ENCODE results near the gene PRDM11.

Gene PRDM11

DNA sequence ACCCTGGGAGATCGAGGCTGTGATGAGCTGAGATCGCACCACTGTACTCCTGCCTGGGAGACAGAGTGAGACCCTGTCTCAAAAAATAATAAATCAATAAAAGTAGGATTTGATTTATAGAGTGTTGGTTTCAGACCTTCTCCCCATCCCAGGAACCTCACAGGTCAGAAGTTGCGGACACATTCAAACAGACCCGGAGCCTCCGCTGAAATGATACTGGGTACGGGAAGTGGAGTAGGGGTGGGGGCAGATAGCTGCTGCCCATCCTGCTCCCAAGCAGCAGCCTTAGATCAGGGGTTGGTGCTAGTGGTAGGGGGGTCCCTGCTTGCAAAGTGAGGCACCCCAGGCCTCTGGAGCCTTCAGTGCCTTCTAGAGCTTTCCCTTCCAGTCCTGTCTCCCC lies 7.8 kb downstream of the PRDM11 start:
- DNase-seq (ENCODE audit: low read depth), result no peak
- no peak for TF ChIP-seq POLR2A (IDR thresholded peaks at IDR 0.05; ENCODE audit: extremely low read depth, insufficient read length)
- no peak for TF ChIP-seq MYC (IDR thresholded peaks at IDR 0.05; ENCODE audit: low read depth, low read length)
- TF ChIP-seq, protein P1, sequence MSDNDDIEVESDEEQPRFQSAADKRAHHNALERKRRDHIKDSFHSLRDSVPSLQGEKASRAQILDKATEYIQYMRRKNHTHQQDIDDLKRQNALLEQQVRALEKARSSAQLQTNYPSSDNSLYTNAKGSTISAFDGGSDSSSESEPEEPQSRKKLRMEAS (IDR thresholded peaks at IDR 0.05; ENCODE audit: low read depth, low read length), result no peak
- TF ChIP-seq, protein P2, sequence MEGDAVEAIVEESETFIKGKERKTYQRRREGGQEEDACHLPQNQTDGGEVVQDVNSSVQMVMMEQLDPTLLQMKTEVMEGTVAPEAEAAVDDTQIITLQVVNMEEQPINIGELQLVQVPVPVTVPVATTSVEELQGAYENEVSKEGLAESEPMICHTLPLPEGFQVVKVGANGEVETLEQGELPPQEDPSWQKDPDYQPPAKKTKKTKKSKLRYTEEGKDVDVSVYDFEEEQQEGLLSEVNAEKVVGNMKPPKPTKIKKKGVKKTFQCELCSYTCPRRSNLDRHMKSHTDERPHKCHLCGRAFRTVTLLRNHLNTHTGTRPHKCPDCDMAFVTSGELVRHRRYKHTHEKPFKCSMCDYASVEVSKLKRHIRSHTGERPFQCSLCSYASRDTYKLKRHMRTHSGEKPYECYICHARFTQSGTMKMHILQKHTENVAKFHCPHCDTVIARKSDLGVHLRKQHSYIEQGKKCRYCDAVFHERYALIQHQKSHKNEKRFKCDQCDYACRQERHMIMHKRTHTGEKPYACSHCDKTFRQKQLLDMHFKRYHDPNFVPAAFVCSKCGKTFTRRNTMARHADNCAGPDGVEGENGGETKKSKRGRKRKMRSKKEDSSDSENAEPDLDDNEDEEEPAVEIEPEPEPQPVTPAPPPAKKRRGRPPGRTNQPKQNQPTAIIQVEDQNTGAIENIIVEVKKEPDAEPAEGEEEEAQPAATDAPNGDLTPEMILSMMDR (IDR thresholded peaks at IDR 0.05; ENCODE audit: low read depth, low read length), result no peak
- no peak overlapping the region for H3K4me3 ChIP-seq (ENCODE audit: low read depth, low read length)

DNA sequence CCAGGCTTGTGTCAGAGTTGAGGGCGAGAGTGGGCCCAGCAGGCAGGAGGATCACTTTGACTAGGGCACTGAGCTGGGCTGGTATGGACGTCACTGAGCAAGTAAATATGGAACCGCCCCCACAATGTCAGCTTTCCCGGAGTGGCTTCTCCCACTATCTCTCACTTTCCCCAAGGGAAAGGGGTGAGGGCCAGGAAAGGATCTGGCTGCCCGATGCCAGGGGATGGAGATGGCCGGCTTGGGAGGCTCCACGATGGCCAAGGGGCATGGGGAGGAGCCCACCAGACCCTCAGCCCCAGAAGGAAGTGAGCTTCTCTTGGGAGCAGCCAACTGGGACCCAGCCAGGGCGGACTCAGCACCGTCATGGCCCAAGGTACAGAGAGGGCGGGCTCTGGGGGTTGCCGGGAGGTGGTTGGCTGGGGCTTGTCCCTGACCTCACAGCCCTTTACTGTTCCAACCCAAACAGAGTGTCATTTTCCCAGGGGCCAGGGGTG lies 8.7 kb downstream of the PRDM11 start:
- H3K4me3 ChIP-seq (ENCODE audit: low read depth, low read length), result no peak overlapping the region
- DNase-seq (ENCODE audit: low read depth), result no peak
- TF ChIP-seq, protein P2 (IDR thresholded peaks at IDR 0.05; ENCODE audit: low read depth, low read length), result no peak
- TF ChIP-seq, protein P1 (IDR thresholded peaks at IDR 0.05; ENCODE audit: low read depth, low read length), result no peak
- TF ChIP-seq POLR2A (IDR thresholded peaks at IDR 0.05; ENCODE audit: extremely low read depth, insufficient read length) (no peak), MYC (IDR thresholded peaks at IDR 0.05; ENCODE audit: low read depth, low read length) (no peak)

DNA sequence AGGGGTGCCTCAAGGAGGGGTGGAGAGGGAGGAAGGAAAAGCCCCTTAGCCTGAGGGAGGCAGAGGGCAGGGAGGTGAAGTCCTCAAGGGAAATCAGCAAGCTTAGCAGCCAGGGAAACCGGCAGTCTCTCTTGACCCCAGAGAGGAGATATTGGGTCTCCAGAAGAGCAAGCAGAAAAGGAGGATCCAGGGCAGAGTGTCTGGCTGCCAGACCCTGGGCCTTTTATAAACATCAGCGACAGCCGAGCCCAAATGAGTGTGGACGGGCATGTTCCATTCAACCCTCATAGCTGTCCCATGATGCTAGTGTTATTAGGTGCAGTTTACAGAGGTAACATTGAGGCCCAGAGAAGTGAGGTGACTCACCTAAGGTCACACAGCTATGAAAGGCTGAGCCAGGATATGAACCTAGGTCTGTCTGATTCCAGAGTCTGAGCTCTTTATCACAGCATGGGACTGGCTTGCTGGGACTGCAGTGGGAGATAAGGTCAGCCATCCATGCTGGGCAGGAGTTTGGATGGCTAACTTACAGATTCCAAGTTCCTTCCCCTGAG lies 9.3 kb downstream of the PRDM11 start:
- TF ChIP-seq, protein P2 (IDR thresholded peaks at IDR 0.05; ENCODE audit: low read depth, low read length), result no peak
- TF ChIP-seq MYC (IDR thresholded peaks at IDR 0.05; ENCODE audit: low read depth, low read length) (no peak), POLR2A (IDR thresholded peaks at IDR 0.05; ENCODE audit: extremely low read depth, insufficient read length) (no peak)
- TF ChIP-seq, protein P1 (IDR thresholded peaks at IDR 0.05; ENCODE audit: low read depth, low read length), result no peak
- no peak for DNase-seq (ENCODE audit: low read depth)
- no peak overlapping the region for H3K4me3 ChIP-seq (ENCODE audit: low read depth, low read length)

DNA sequence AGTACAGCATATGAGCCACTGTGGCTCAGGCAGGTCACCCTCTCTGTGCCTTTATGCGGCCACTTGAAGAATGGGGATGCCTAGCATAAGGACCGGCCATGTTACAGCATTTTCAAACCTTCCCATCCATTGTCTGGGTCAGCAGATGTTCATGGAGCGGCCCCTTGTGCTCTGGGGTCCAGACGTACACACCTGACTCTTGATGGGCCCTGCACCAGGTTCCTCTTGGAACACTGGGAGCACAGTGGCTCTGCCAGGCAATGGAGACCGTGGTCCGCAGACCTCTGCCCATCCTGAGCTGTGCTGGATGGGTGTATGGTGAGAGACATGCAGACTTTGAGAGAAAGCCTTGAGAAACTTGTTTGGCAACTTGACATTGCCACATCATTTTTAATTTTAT lies 9.8 kb downstream of the PRDM11 start:
- no peak overlapping the region for H3K4me3 ChIP-seq (ENCODE audit: low read depth, low read length)
- DNase-seq (ENCODE audit: low read depth), result no peak
- TF ChIP-seq, protein P1 (IDR thresholded peaks at IDR 0.05; ENCODE audit: low read depth, low read length), result no peak
- TF ChIP-seq MYC (IDR thresholded peaks at IDR 0.05; ENCODE audit: low read depth, low read length) (no peak), POLR2A (IDR thresholded peaks at IDR 0.05; ENCODE audit: extremely low read depth, insufficient read length) (no peak)
- TF ChIP-seq, protein P2 (IDR thresholded peaks at IDR 0.05; ENCODE audit: low read depth, low read length), result no peak

DNA sequence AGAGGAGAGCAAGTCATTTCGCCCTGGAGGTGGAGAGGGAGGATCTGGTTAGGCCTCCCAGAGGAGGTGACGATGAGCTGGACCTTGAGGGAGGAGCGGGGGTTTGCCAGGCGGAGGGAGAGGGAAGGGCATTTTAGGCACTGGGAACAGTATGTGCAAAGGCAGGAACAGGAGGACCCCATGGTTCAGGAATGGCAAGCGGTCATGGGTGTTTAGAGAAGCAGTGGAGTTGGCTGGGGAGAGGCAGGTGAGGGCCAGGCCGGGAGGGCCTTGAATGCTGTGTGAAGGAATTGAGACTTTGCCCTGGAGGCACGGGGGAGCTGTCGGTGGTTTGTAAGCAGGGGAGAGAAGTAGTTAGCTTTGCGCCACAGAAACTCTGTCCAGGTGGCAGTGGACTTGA lies 10.3 kb downstream of the PRDM11 start:
- TF ChIP-seq, protein P1 (IDR thresholded peaks at IDR 0.05; ENCODE audit: low read depth, low read length), result no peak
- no peak for TF ChIP-seq POLR2A (IDR thresholded peaks at IDR 0.05; ENCODE audit: extremely low read depth, insufficient read length)
- TF ChIP-seq MYC (IDR thresholded peaks at IDR 0.05; ENCODE audit: low read depth, low read length), result no peak
- TF ChIP-seq, protein P2 (IDR thresholded peaks at IDR 0.05; ENCODE audit: low read depth, low read length), result no peak
- no peak for DNase-seq (ENCODE audit: low read depth)
- H3K4me3 ChIP-seq (ENCODE audit: low read depth, low read length), result no peak overlapping the region
